Mucosa of rectum (tissue), 2 donors: ENCODE results near the gene METTL1.

ENCODE experiments used
- H3K27ac ChIP-seq, 2 donors: one replicate each; pipeline ENCODE4 v1.7.0; 2013; ENCODE audit warnings: inconsistent platforms in 2 of 2, low read depth in 2 of 2, low read length in 2 of 2
- H3K27me3 ChIP-seq, 2 donors: one replicate each; pipeline ENCODE4 v1.7.0; 2013; ENCODE audit warnings: low read length in 2 of 2; ENCODE audit not compliant: control insufficient read depth in 2 of 2, insufficient read depth in 2 of 2
- H3K36me3 ChIP-seq, 2 donors: one replicate each; pipeline ENCODE4 v1.7.0; 2013; ENCODE audit warnings: low read length in 2 of 2; ENCODE audit not compliant: control insufficient read depth in 2 of 2, insufficient read depth in 2 of 2
- H3K4me1 ChIP-seq, 2 donors: one replicate each; pipeline ENCODE4 v1.7.0; 2013; ENCODE audit warnings: low read length in 2 of 2, mild to moderate bottlenecking in 1 of 2; ENCODE audit not compliant: control insufficient read depth in 2 of 2, insufficient read depth in 2 of 2
- H3K4me3 ChIP-seq, 2 donors: one replicate each; pipeline ENCODE4 v1.7.0; 2013; ENCODE audit warnings: low read length in 2 of 2
- H3K9ac ChIP-seq, 2 donors: one replicate each; pipeline ENCODE4 v1.7.0; 2013; ENCODE audit warnings: low read length in 2 of 2, low read depth in 1 of 2, mild to moderate bottlenecking in 1 of 2
- H3K9me3 ChIP-seq, 2 donors: one replicate each; pipeline ENCODE4 v1.7.0; 2013; ENCODE audit warnings: low read length in 2 of 2; ENCODE audit not compliant: control insufficient read depth in 2 of 2
- donor health status: healthy.
- donor health status: Normal muscosa, but diverticular disease.

The METTL1 gene

GRCh38 chr12:57771236-57771872 lies 551 bp downstream of the METTL1 start:
- peak overlapping the region; percentile 94 to 98 for H3K27ac ChIP-seq
- H3K4me1 ChIP-seq = peaks cover 21% of the 10 kb centered on the region in 2 donors
- H3K9ac ChIP-seq = peak overlapping the region; percentile 71 to 88
- no peaks in the 10 kb centered on the region for H3K9me3 ChIP-seq
- H3K36me3 ChIP-seq = peaks cover 4 to 7% of the 10 kb centered on the region in 2 donors
- H3K4me3 ChIP-seq = peak overlapping the region; percentile 96 to 99
- peaks cover 9 to 10% of the 10 kb centered on the region in 2 donors for H3K27me3 ChIP-seq

- peaks cover 4 to 5% of the 10 kb centered on the region in 2 donors for H3K36me3 ChIP-seq
- no peak overlapping the region for H3K27ac ChIP-seq
- H3K4me1 ChIP-seq = peaks cover 27 to 28% of the 10 kb centered on the region in 2 donors
- no peaks in the 10 kb centered on the region for H3K9me3 ChIP-seq
- H3K9ac ChIP-seq = no peak overlapping the region
- peaks cover 15 to 16% of the 10 kb centered on the region in 2 donors for H3K27me3 ChIP-seq
- H3K4me3 ChIP-seq = no peak overlapping the region
These were observed 1.2 kb downstream of the METTL1 start for GRCh38 chr12:57770734-57771133.

GRCh38 chr12:57769594-57769993 lies 2.3 kb downstream of the METTL1 start:
- H3K36me3 ChIP-seq = peaks cover 4 to 5% of the 10 kb centered on the region in 2 donors
- no peak overlapping the region for H3K4me3 ChIP-seq
- H3K27me3 ChIP-seq = peaks cover 21 to 26% of the 10 kb centered on the region in 2 donors
- H3K9ac ChIP-seq = no peak overlapping the region
- peaks cover 34 to 38% of the 10 kb centered on the region in 2 donors for H3K4me1 ChIP-seq
- H3K9me3 ChIP-seq = no peaks in the 10 kb centered on the region
- no peak overlapping the region for H3K27ac ChIP-seq

- no peaks in the 10 kb centered on the region for H3K9me3 ChIP-seq
- H3K27ac ChIP-seq = no peak overlapping the region
- peaks cover 31 to 40% of the 10 kb centered on the region in 2 donors for H3K4me1 ChIP-seq
- peaks cover 4 to 5% of the 10 kb centered on the region in 2 donors for H3K36me3 ChIP-seq
- no peak overlapping the region for H3K9ac ChIP-seq
- H3K4me3 ChIP-seq = no peak overlapping the region
- H3K27me3 ChIP-seq = peaks cover 32% of the 10 kb centered on the region in 2 donors
These were observed 4.0 kb downstream of the METTL1 start for GRCh38 chr12:57767876-57768275.

- Histone ChIP-seq H3K9me3 (no peaks in the 10 kb centered on the region), H3K36me3 (peaks cover 4 to 5% of the 10 kb centered on the region in 2 donors), H3K27me3 (peaks cover 32% of the 10 kb centered on the region in 2 donors), H3K4me1 (peaks cover 28 to 37% of the 10 kb centered on the region in 2 donors), H3K9ac (no peak overlapping the region), H3K4me3 (no peak overlapping the region), H3K27ac (no peak overlapping the region)
These were observed 4.6 kb downstream of the METTL1 start for GRCh38 chr12:57767305-57767698.

- Histone ChIP-seq H3K36me3 (peaks cover 4 to 5% of the 10 kb centered on the region in 2 donors), H3K27ac (no peak within 1 kb of the TSS), H3K9ac (peak within 1 kb of the TSS in 1 of 2 donors; percentile 24), H3K27me3 (peaks cover 32% of the 10 kb centered on the region in 2 donors), H3K4me3 (peak within 1 kb of the TSS; percentile 56 to 81), H3K9me3 (no peaks in the 10 kb centered on the region), H3K4me1 (peaks cover 24 to 34% of the 10 kb centered on the region in 2 donors)
These were observed 5.2 kb downstream of the METTL1 start, which contains the start of gene CYP27B1 for GRCh38 chr12:57766464-57767304. TSS of gene CYP27B1 (minus strand) at chr12:57767078. CDS start at chr12:57767041, 37 bp downstream.

- Histone ChIP-seq H3K36me3 (peaks cover 4 to 5% of the 10 kb centered on the region in 2 donors), H3K9ac (peak overlapping the region in 1 of 2 donors; percentile 52), H3K27ac (no peak overlapping the region), H3K4me1 (peaks cover 20 to 29% of the 10 kb centered on the region in 2 donors), H3K27me3 (peaks cover 32% of the 10 kb centered on the region in 2 donors), H3K4me3 (peak overlapping the region; percentile 56 to 81), H3K9me3 (no peaks in the 10 kb centered on the region)
These were observed 6.0 kb downstream of the METTL1 start for GRCh38 chr12:57765698-57766463.

- Histone ChIP-seq H3K9ac (peak overlapping the region in 1 of 2 donors; percentile 52), H3K36me3 (peaks cover 4 to 5% of the 10 kb centered on the region in 2 donors), H3K4me1 (peaks cover 20 to 29% of the 10 kb centered on the region in 2 donors), H3K9me3 (no peaks in the 10 kb centered on the region), H3K27me3 (peaks cover 32% of the 10 kb centered on the region in 2 donors), H3K27ac (no peak overlapping the region), H3K4me3 (peak overlapping the region; percentile 56 to 81)
These were observed 6.8 kb downstream of the METTL1 start for GRCh38 chr12:57765003-57765697.

GRCh38 chr12:57764662-57765002 lies 7.3 kb downstream of the METTL1 start:
- Histone ChIP-seq H3K4me3 (peak overlapping the region; percentile 56 to 81), H3K27ac (no peak overlapping the region), H3K27me3 (peaks cover 32% of the 10 kb centered on the region in 2 donors), H3K4me1 (peaks cover 20 to 29% of the 10 kb centered on the region in 2 donors), H3K9me3 (no peaks in the 10 kb centered on the region), H3K36me3 (peaks cover 3 to 4% of the 10 kb centered on the region in 2 donors), H3K9ac (peak overlapping the region in 1 of 2 donors; percentile 52)
